ENCODE measurements around the gene GNAI2.
"Not testable (repeated sequence)": the region's sequence is repeated elsewhere in the genome, so short reads cannot be mapped to it uniquely, and the experiment has no call there.

GNAI2 gene

DNA sequence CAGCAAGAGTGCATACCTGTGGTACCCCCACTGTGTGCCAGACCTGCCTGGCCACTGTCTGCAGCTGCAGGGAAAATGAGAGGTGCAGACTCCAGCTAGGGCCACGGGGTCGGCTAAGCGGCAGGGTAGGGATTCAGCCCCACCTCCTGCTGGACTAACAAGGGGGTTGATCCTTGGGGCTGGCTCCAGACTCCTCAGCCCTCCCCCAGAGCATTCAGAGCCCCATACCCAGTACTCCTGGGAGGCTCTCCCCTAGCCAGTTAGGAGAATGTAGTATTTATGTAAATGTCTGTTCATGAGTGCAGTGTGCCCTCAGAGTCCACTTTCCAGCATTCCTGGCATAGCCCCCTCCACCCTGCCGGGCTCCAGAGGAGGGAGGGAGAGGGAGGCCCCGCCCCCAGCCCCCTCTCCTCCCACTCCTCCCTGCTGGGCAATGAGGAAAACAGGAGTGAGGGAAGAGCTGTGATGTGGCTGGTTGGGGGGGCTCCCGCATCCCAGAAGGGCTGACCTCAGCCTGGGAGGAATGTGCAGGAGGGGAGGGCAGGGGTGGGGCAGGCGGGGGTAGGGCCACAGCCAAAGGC, 28.5 kb downstream of the GNAI2 start:
- peak; percentile 99 for DNase-seq (ENCODE audit: low read depth)

DNA sequence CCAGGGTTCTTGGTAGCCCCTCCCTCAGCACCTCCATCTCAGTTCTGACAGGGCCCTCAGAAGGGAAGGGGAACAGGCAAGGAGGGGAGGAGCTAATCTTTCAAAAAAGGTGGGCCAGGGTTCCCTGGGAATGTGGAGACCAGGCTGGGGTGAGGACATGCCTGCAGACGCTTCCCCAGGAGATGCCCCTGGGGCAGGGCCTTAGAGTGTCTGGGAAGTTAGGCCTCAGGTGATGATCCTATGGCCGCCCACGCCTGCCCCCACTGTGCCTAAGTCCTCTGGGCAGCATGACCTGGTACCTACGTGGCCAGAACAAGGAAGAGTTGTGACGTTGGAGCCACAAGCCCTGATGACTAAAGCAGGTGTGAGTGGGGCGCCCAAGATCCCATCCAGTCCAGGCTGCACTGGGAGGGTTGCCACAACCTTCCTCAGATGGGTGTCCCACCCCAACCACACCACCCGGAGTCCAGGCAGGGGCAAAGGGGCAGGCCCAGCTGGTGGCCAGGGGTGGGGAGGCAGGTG, 29.0 kb downstream of the GNAI2 start:
- DNase-seq (ENCODE audit: low read depth), result no peak

DNA sequence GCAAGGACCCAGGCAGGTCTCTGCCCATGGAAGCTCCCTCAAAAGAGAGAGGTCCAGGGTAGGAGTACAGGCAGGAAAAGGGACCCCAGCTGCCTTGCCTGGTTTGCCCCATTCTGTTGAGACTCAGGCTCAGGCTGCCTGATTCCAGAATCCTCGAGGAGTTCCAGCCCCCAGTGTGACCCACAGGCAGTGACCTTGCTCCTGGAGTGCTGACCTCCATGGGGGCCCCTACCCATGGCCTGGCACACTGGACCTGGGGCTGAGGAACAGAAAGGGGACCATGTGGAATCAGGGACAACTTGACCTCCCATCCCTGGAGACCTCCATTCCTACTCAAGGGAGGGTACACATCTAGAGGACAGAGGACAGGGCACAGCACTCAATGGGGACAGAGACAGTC, 29.6 kb downstream of the GNAI2 start:
- no peak for DNase-seq (ENCODE audit: low read depth)

DNA sequence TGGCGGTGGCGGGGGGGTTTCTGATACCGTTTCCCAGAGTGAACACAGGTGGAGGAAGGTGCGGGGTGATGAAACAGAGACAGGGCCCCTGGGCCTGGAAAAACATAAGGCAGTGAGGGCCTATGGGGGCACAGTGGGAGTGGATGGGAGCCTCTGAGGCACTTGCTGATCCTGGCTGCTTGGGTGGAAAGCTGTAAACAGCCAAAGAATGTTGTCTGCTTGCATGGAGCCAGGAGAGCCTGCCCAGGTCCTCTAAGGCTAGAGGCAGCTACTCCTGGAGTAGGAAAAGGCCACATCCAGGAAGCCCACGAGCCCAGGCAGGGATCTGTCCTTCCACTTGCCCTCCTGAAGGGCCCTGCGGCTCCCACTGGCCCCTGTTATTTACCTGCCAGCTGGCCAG, 30.0 kb downstream of the GNAI2 start:
- DNase-seq (ENCODE audit: low read depth), result peak; percentile 47

DNA sequence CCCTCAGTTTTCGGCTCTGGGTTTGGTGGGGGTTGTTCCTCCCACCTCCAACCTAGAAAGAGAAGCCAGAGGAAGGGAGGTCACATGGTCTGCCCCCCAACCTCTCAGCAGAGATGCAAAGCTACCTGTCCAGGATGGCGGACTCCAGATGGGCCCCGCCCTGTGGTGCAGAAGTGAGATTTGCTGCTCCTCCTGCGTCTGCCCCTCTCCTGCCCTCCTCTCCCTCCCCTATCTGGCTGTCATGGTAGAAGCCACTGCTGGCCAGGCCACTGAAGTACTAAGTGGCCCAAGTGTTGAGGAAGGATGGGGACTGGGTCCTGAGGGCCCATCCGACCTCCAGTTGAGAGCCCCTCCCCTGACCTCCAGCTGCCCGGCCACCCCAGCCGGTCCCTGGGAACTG, 30.8 kb downstream of the GNAI2 start:
- DNase-seq (ENCODE audit: low read depth), result no peak

DNA sequence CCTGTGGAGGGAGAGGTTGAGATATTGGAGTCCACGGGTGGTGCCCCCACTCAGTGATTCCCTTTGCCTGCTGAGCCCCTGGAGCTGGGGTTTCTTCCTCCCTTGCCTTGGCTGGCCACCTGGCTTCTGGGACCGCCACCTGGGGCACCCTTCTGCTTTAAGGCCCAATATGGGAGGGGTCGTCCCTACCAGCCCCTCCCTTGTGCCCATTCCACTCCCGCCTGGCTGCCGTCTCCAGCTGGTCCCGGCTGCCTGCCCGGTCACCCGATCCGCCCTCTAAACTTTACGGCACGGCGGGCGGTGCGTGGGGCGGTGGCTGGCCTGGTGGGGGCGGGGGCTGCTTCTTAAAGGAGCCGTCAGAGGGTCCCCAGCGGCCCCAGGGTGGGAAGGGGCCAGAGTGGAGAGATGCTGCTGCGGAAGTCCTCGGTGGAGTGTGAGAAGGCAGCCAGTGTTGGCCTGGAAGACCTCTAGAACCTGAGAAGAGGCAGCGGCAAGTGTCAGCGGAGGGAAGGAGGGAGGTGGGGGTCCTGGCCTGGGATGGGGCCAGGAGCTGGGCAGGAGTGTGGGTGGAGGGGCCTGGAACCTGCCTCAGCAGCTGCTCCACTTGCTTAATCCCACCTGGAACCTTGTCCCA, 31.4 kb downstream of the GNAI2 start:
- peak; percentile 56 for DNase-seq (ENCODE audit: low read depth)

DNA sequence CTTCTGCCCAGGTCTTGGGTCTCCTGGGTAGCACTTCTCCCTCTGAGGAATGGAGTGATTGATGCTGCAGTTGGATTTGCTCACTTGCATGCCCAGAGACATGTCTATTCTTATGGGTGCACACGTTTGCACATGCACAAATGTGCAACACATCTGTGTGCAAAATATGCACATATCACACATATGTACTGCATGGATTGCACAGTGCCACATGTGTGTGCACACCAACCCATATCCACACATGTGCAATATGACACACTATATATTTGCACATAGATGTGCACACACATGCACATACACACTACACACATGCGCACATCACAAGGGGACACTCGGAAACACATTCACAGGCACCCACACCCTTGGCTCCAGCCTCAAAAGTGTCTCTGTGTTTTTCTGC, 32.3 kb downstream of the GNAI2 start:
- DNase-seq (ENCODE audit: low read depth), result no peak

DNA sequence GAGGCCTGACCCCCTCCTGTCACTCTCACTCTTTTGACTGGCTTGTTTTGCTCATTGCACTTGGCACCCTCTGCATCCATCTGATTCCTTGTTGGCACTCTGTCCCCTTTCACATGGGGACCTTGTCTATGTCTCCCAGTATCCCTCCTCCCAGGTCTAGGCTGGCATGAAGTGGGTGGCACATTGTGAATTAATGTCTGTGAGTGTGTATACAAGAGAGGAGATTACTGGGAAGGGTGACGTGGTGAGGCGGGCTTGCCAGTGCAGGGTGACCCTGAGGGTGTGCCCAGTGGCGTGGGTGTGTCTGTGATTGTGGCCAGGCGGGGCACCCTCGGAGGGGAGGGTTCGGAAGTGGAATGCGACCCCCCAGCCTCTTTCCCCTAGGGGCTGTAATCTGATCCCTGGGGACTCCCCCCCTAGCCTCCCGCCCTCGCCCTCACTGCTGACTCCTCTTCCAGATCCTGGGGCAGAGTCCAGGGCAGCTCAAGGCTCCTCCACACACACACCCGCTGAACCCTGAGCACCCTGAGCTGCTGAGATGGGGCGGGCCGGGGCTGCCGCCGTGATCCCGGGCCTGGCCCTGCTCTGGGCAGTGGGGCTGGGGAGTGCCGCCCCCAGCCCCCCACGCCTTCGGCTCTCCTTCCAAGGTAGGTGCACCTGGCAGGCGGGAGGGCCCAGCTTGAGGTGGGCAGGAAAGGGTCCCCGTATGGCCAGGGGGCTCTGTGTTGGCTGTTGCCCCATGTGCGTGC, 32.9 kb downstream of the GNAI2 start, which contains the start of gene SEMA3B:
Gene SEMA3B (plus strand): TSS at position 445 of the 749 bp plus-strand sequence. CDS start 94 bp downstream, at position 539.
- DNase-seq (ENCODE audit: low read depth), result peak; percentile 89

DNA sequence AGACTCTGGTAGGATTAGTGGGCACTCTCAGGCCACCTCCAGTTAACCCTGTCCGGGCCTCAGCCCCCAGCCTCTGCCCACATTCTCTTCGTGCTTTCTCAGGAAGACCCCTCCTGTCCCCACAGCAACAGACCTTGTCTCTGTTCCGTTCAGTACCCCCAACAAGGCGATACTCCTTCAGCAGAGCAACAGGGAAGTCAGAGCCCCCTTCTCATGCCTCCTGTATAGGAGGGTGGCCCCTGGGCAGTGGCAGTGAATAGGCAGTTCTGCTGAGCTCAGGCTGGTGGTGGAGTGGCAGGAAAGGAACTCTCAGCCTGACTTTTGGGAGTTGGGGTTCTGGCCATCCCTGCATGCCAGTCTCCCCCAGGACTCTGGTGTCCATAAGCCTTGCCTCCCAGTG, 33.5 kb downstream of the GNAI2 start:
- no peak for DNase-seq (ENCODE audit: low read depth)

DNA sequence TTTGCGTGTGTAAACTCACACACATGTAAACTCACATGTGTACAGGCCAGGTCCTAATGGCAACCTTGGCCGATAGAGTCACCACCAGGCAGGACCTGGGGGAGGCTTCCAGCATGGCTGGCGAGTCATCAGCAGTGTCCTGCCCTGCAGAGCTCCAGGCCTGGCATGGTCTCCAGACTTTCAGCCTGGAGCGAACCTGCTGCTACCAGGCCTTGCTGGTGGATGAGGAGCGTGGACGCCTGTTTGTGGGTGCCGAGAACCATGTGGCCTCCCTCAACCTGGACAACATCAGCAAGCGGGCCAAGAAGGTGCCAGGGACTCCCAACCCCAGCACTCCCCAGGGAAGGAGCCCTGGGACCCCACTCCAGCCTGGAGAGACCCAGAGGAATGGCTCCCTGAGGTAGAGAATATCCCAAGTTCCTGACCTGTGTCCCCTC, 34.0 kb downstream of the GNAI2 start:
- peak; percentile 81 for DNase-seq (ENCODE audit: low read depth)

DNA sequence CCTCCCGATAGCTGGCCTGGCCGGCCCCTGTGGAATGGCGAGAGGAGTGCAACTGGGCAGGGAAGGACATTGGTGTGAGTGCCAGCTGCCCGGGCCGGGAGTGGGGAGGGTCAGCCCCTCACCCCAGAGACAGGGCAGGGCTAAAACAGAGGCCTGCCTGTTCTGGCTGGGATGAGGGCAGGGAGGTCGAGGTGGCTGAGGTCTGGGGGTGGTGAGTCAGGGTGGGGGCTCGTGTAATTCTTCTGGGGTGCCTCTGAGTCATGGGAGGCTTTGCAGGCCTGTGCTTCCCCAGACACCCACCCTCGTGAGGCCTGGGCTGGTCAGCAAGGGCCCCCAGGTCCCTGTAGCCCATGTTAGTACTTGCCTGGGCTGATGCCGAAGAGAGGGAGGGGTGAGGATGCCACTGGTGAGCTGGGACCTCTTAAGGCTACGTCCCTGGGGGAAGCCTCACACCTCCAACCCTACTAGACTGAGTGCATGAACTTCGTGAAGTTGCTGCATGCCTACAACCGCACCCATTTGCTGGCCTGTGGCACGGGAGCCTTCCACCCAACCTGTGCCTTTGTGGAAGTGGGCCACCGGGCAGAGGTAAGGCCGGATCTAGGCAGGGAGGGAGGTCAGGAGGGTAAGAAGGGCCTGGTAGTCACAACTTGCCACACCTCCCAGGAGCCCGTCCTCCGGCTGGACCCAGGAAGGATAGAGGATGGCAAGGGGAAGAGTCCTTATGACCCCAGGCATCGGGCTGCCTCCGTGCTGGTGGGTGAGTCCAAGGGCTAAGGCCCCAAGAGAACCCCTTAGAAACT, 34.6 kb downstream of the GNAI2 start:
- DNase-seq (ENCODE audit: low read depth), result peak; percentile 39

DNA sequence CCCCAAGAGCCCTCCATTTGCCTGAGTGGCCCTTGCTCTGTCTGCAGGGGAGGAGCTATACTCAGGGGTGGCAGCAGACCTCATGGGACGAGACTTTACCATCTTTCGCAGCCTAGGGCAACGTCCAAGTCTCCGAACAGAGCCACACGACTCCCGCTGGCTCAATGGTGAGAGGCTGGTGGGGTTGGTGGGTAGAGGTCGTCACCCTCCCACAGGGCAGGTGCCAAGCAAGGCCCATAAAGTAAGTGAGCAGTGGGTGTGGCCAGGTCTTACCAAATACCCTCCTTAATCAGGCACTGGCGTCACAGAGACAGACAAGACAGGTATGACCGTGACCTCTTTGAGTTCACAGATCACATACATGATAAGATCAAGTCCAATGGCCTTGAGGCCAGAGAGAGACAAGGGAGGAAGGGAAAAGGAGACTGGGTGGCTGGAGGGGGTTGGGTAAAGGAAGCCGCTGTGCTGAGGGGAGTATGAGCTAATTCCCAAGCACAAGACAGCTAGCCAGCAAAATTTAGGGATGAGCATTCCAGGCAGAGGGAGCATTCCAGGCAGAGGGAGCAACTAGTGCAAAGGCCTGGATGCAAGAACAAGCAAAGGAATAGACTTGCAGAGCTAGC, 35.4 kb downstream of the GNAI2 start:
- DNase-seq (ENCODE audit: low read depth), result no peak

DNA sequence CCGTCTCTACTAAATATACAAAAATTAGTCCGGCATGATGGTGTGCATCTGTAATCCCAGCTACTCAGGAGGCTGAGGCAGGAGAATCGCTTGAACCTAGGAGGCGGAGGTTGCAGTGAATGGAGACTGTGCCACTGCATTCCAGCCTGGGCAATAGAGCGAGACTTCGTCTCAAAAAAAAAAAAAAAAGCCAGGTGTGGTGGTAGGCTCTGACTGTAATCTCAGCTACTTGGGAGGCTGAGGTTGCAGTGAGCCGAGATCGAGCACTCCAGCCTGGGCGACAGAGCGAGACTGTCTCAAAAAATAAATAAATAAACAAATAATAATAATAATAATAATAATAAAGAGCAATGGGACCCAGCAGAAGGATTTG, 36.5 kb downstream of the GNAI2 start:
- DNase-seq (ENCODE audit: low read depth), result not testable (repeated sequence)

DNA sequence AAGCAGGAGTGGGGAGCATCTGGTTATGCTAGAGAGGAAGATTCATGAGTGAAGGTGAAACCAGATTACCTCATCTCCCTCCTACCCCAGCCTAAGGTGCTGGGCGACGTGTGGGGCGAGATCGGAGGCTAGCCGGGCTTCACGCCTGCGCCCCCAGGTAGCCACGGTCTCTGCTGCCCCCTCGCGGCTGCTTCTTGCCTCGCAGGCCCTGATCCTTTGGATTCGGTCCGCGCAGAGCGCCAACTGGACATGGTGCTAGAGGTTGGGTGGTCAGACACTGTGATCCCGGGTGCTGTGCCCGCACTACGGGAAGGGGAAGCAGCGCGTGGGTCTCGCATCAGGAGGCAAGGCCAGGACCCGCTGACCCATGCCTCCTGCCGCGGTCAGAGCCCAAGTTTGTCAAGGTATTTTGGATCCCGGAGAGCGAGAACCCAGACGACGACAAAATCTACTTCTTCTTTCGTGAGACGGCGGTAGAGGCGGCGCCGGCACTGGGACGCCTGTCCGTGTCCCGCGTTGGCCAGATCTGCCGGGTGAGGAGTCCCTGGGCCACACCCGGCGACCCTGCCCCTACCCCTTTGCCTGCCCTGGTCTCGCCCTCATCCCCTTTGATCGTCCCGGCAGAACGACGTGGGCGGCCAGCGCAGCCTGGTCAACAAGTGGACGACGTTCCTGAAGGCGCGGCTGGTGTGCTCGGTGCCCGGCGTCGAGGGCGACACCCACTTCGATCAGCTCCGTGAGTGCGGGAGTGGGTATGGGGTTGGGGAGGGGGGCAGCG, 37.1 kb downstream of the GNAI2 start:
- peak; percentile 74 for DNase-seq (ENCODE audit: low read depth)

DNA sequence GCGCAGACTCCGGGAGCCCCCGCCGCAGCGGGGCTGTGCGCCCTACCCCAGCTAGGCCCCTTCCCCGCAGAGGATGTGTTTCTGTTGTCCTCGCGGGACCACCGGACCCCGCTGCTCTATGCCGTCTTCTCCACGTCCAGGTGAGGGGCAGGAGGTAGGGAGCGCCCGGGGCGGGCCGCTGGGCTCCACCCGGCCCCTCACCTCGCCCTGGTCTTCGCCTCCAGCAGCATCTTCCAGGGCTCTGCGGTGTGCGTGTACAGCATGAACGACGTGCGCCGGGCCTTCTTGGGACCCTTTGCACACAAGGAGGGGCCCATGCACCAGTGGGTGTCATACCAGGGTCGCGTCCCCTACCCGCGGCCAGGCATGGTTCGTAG, 37.7 kb downstream of the GNAI2 start:
- DNase-seq (ENCODE audit: low read depth), result no peak

DNA sequence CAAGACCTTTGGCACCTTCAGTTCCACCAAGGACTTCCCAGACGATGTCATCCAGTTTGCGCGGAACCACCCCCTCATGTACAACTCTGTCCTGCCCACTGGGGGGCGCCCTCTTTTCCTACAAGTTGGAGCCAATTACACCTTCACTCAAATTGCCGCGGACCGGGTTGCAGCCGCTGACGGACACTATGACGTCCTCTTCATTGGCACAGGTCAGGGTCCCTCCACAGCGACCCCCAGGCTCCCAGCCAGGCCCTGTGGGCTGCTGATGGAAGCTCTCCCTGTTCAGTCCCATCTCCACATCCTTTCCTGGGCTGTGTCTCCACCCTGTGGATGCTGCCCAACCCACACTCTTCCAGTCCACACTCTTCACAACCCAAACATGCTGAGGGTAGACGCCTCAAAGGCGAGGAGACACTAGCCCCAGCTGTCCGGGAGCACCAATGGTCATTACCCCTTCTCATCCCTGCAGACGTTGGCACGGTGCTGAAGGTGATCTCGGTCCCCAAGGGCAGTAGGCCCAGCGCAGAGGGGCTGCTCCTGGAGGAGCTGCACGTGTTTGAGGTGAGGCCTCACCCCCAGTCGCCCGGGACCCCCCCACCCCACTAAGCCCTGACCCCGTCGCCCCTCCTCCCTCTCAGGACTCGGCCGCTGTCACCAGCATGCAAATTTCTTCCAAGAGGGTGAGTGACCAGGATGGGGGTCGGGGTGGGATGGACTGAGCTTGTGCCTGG, 38.5 kb downstream of the GNAI2 start:
- DNase-seq (ENCODE audit: low read depth), result peak; percentile 53

DNA sequence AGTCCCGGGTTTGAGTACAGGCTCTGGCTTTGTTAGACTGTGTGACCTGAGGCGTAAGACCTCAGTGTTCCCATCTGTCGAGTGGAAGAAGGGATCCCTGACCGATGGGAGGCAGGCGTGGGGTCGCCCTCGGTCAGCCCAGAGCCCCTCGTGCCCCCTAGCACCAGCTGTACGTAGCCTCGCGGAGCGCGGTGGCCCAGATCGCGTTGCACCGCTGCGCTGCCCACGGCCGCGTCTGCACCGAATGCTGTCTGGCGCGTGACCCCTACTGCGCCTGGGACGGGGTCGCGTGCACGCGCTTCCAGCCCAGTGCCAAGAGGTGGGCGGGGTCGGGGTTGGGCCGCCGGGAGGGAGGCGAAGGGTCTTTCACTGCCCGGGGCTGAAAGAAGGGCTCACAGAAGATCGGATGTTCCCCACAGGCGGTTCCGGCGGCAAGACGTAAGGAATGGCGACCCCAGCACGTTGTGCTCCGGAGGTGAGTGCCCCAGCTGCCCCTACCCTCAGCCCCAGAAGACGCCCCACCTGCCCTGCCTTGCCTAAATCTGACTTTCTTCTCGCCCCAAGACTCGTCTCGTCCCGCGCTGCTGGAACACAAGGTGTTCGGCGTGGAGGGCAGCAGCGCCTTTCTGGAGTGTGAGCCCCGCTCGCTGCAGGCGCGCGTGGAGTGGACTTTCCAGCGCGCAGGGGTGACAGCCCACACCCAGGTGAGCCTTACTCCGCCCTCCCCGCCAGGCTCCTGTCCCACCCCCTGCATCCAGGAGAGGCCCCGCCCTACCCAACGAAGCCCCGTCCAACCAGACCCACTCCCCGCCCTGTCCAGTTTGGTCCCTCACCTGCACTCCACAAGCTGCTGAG, 39.4 kb downstream of the GNAI2 start:
- no peak for DNase-seq (ENCODE audit: low read depth)

DNA sequence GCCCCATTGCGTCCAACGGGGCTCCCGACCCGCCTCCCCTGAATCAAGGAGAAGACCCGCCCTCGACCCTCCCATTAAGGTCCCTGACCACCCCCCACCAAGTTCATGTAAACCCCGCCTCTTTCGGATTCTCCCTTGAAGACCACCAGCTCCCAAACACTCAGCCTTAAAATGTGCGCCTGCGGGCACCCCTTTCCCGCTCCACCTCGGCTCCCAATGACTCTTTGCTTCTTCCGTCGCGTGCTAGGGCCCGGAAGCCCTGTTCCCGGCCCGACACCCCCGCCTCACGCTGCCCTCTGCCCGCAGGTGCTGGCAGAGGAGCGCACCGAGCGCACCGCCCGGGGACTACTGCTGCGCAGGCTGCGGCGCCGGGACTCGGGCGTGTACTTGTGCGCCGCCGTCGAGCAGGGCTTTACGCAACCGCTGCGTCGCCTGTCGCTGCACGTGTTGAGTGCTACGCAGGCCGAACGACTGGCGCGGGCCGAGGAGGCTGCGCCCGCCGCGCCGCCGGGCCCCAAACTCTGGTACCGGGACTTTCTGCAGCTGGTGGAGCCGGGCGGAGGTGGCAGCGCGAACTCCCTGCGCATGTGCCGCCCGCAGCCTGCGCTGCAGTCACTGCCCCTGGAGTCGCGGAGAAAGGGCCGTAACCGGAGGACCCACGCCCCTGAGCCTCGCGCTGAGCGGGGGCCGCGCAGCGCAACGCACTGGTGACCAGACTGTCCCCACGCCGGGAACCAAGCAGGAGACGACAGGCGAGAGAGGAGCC, 40.2 kb downstream of the GNAI2 start:
- DNase-seq (ENCODE audit: low read depth), result no peak

DNA sequence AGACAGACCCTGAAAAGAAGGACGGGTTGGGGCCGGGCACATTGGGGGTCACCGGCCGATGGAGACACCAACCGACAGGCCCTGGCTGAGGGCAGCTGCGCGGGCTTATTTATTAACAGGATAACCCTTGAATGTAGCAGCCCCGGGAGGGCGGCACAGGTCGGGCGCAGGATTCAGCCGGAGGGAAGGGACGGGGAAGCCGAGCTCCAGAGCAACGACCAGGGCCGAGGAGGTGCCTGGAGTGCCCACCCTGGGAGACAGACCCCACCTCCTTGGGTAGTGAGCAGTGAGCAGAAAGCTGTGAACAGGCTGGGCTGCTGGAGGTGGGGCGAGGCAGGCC, 40.7 kb downstream of the GNAI2 start:
- no peak for DNase-seq (ENCODE audit: low read depth)

Measured in EH (cell line).